Activated naive CD8-positive, alpha-beta T cell treated with anti-CD3 and anti-CD28 coated beads, Interleukin-2, amount 50 U/mL, for 16 hours (primary cell): Measurements from ENCODE around the gene DHX58.

Source experiments
- DNase-seq: peaks from one replicate; pipeline ENCODE4 v3.0.0-alpha.2; 2020; ENCODE audit warnings: low read depth, low spot score

Gene DHX58

GRCh38 chr17:42110301-42111264, 1.9 kb downstream of the DHX58 start:
- DNase-seq: no peak

GRCh38 chr17:42109086-42109485, 3.4 kb downstream of the DHX58 start:
- DNase-seq: no peak

- peak; percentile 84 for DNase-seq
Observed at GRCh38 chr17:42107597-42108576, 4.6 kb downstream of the DHX58 start.

- DNase-seq: no peak
Observed at GRCh38 chr17:42107124-42107523, 5.4 kb downstream of the DHX58 start.

- no peak for DNase-seq
Observed at GRCh38 chr17:42106009-42106408, 6.5 kb downstream of the DHX58 start.

GRCh38 chr17:42104264-42104663, 8.2 kb downstream of the DHX58 start:
- DNase-seq: no peak

GRCh38 chr17:42103221-42103954, 9.1 kb downstream of the DHX58 start:
- no peak for DNase-seq

GRCh38 chr17:42101513-42102292, 10.8 kb downstream of the DHX58 start:
- peak; percentile 32 for DNase-seq

- DNase-seq: no peak
Observed at GRCh38 chr17:42098730-42099399, 13.6 kb downstream of the DHX58 start.

GRCh38 chr17:42097691-42098631, 14.6 kb downstream of the DHX58 start, which contains the start of gene ZNF385C:
TSS of gene ZNF385C (minus strand) at chr17:42098473. CDS start at chr17:42063056, 35,417 bp downstream.
- DNase-seq: peak; percentile 25

- no peak for DNase-seq
Observed at GRCh38 chr17:42096360-42097111, 16.0 kb downstream of the DHX58 start.

- DNase-seq: no peak
Observed at GRCh38 chr17:42094375-42095069, 18.0 kb downstream of the DHX58 start.

- DNase-seq: no peak
Observed at GRCh38 chr17:42092939-42093338, 19.6 kb downstream of the DHX58 start.

- no peak for DNase-seq
Observed at GRCh38 chr17:42090964-42091790, 21.3 kb downstream of the DHX58 start.

- no peak for DNase-seq
Observed at GRCh38 chr17:42088736-42089135, 23.8 kb downstream of the DHX58 start.
